GM03348 (cell line): Measurements from ENCODE around the gene ATCAY.
A peak's percentile ranks its signal among the peaks of the same experiment; 100 is the strongest.
"Not testable (repeated sequence)": the region's sequence is repeated elsewhere in the genome, so short reads cannot be mapped to it uniquely, and the experiment has no call there.

ENCODE experiments used
- DNase-seq: peaks from one replicate; pipeline ENCODE4 v3.0.0; 2012; ENCODE audit warnings: low spot score

ATCAY gene

DNA sequence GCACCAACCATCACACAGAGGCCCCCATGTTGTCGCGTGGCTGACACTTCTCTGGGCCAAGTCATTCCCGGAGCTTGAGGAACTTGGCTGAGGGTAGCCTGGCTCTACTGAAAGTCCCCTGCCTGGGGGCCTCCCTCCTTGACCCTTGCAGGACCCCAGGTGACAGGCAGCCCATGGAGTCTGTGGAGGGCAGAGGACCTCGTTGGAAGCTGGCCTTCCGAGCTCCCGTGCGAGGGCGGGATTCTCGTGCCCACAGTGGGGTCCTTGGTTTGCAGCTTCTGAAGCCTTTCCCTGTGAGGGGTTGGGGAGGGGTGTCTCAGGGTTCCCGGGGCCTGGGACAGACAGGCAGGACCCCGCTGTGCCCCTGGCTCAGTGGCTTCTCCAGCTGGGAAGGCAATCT is 68.8 kb downstream of the ATCAY start:
- DNase-seq = no peak

DNA sequence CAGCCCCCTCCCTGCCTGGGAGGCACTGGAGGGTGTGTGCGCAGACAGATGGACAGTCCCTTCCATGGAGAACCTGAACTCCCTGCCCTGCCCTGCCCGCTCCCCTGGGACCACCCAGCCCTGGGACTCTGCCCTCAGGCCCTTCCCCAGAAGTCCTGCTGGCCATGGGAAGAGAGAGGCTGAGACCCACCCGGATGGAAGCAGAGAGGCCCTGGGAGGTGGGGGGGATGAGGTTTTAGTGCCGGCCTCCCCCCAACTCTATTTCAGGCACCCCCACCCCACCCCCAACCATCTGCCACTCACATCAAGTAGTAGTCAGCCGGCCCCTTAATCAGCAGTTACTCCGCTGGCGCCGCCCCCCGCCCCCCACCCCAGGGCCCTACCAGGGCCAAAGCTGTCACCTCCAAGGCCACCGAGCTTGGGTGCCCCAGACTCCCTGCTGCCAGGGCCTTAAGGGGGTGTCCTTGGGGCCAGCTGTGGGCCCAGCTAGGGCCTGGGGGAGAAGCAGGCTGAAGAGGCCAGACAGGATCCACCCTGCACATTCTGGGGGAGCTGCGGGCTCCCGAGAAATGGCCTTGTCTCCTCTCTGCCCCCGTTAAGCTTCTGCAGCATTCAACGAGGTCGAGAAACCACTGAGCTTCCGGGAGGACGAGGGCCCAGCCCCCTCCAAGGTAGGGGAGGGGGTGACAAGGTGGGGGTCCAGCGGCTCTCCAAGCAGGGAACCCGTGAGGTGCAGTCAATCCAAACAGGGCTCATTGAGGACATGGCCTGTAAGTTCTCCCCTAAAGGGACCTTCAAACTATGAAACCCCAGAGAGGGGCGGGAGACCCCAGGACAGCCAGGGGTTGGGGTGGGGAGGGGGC is 69.7 kb downstream of the ATCAY start:
- DNase-seq = no peak

DNA sequence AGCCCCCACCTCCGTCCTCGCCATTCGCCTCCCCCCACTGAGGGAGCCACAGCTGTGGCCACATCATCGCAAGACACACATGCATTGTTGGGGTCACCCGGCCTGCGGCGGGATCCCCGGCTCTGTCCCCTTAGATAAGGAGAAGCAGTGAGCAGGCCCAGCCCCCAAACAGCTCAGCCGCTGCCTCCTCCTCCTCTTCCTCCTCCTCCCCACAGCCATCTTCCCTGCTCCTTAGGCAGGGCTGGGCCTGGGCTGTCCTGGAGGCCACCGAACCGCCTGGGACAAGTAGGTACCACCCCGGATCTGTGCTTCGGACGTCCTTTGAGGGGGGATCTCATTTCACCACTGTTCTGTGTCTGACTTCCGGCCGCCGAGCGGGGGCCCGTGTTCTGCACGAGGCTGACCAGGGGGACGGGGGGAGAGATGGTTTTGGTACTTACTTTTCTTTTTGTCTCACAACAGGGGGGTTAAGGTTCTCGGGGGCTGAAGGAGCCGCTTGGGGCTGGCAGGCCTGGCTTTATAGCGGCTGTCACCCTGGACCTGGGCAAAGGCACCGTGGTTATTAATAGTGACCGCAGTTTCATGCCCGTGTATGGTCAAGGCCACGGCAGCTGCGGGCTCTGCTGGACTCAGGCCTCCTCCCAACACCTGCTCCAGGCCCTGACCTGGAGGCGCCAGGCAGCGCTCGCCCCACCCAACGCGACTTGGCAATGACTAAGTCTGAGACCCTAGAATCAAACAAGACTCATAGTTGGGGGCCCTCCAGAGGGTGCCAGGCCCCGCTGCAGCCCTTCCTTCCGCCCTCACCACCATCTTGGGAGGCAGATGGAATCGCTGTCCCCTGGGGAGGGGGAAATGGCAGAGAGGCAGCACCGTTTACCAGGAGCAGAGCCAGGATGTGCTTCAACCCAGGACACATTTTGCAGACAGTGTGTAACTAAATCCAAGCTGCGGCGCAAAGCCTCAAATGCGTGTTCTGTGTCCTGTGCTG is 70.7 kb downstream of the ATCAY start:
- DNase-seq = no peak

GRCh38 chr19:3952755-3953276 is 72.3 kb downstream of the ATCAY start:
- not testable (repeated sequence) for DNase-seq

DNA sequence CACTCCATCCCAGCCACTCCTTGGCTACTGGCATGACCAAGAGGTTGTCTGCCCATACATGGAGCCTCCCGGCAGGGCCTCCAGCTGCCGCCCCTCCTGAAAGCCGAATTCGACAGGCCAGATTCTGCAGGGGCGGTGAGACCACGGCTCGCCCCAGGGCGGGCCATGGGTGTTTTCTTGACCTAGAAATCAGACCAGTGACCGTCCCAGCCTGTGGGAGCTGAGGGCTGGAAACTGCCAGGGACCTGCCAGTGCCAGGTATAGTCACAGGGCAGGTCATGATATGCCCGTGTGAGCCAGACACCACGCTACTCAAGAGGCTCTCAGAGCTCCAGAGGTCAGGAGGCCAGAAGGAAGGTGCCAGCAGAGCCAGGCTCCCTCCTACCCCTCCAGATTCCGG is 73.6 kb downstream of the ATCAY start:
- no peak for DNase-seq

- not testable (repeated sequence) for DNase-seq
Measured at GRCh38 chr19:3955276-3955675, 74.8 kb downstream of the ATCAY start.

- DNase-seq = no peak
Measured at GRCh38 chr19:3955688-3956087, 75.2 kb downstream of the ATCAY start.

DNA sequence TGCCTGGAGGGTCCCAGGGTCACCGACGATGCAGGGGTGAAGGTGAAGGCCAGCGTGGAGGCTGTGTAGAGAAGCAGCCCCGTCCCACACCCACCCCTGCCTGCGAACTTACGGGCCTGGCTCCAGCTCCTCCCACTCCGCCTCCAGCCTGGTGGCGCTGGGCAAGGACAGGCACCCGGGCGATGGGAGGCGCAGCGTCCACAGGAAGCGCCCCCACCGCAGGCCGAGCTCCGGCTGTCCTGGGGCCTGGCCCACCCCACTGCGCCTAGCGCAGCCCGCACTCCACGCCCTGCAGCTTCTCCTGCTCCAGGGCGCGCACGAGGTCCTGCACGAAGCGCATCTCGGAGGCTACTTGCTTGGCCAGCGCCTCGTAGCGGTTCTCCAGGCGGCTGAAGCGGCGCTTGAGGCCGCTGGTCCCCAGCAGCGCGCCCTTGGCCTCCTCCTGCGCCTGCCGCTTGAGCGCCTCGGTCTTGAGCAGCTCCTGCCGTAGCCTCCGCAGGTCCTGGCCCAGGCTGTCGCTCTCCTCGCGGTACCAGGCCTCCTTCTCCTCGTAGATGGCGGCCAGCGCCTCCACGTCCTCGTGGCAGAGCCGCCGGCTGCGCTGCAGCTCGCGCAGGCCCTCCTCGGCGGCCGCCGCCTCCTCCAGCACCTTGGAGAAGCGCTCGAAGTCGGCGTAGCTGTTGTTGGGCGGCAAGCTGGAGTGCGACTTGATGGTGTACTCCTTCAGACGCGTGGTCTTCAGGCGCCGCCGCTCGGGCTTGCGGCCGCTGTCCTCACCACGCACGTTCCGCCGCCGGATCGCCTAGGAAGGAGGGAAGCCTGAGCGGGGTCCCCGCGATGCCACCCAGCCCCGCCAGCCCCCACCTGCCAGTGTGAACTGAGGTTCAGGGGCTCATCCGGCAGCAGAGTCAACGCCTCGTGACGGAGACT is 78.6 kb downstream of the ATCAY start:
- DNase-seq = no peak

DNA sequence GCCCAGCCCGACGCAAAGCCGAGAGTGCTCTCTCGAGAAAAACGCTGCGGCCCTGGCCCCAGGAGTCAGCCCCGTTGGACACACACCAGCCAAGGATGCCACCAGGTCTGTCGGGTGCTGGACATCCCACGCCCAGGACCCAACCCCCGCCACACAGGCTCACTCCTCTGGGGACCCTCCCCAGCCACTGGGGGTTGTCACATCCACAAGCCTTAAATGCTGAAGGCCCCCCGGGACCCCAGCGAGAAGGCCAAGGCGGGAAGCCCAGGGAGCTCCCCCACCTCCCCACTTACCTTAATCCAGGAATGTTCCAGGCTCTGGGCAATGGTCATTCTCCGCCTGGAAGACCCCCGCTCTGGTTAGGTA is 79.3 kb downstream of the ATCAY start:
- DNase-seq = no peak

DNA sequence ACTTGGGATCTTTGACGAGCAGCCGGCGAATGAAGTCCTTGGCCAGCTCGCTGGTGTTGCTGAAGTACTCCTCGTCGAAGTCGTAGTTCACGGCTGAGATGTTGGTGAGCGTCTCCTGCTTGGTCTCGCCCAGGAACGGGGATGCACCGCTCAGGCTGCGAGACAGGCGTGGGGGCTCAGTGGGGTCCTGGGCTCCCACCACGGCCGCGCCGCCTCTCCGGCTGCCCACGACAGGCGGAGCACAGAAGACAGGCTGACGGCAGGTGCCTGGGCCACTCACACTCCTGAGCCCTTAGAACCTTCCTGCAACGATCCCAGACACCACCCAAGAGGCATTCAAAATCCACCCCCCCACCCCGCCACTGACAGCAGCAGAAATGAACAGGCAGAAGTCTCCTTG is 80.5 kb downstream of the ATCAY start:
- DNase-seq = no peak

DNA sequence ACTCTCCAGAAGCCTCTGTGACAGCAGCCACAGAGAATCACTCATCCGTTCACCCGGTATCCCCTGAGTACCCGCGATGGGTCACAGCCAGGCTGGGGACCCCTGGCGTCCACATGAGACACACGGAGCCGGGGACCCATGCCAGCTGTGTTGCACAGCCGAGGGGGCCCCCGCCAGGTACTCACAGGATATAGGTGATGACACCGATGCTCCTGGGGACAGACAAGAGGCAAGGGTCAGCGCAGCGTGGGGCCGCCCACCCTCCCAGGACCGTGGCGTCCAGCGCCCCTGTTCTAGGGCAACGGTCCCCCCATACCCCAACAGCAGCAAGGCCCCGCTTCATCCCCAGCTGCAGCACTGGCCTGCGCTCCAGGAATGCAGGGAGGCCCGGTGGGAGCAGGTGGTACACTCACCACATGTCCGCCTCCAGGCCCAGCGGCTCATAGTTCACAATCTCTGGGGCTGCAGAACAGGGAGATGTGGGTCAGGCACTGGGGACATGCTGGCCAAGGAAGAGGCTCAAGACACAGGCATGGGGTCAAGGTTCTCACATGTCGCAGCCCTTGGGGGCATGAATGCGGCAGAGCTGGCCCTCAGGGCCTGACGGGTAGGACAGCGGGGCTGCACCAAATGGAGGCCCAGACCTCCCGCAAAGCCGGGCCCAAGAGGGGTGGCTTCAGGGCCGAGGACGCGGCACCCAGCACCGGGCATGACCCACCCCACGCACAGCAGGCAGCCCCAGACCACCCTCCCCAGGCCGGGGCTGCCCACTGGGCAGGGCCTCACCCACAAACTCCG is 83.2 kb downstream of the ATCAY start:
- DNase-seq = no peak

DNA sequence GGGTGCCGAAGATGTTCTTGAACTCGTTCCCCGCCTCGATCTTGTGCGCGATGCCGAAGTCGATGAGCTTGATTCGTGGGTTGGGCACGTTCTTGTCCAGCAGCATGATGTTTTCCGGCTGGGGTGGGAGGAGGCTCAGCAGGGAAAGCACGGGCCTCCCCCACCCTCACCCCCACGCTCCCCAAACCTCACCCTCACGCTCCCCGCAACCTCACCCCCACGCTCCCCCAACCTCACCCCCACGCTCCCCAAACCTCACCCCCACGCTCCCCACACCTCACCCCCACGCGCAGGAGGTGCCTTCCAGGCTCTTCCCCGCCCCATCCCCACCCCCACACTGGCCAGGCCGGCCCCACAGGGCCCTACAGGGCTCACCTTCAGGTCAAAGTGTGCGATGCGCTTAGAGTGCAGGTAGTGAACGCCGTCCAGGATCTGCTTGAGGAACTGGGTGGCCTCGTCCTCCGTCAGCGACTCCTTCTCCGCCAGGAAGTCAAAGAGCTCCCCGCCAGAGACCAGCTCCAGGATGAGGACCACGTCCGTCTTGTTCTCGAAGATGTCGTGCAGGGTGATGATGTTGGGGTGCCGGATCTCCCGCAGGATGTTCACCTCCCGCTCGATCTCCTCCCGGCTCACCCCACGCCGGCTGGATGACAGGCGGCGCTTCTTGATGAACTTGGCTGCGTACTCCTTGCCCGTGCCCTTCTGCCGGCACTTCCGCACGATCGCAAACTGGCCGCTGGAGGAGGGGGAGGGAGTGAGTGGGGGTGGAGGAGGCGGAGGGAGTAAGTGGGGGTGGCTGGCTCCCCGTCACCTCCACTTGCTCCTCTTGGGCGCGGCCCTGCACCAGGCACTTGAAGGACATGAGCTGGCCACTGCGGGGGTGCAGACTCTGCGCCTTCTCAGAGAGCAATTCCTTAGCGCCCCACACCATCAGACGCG is 84.0 kb downstream of the ATCAY start:
- DNase-seq = no peak

GRCh38 chr19:3966051-3967017 is 85.8 kb downstream of the ATCAY start:
- no peak for DNase-seq

- DNase-seq = not testable (repeated sequence)
Measured at GRCh38 chr19:3967983-3968382, 87.5 kb downstream of the ATCAY start.

DNA sequence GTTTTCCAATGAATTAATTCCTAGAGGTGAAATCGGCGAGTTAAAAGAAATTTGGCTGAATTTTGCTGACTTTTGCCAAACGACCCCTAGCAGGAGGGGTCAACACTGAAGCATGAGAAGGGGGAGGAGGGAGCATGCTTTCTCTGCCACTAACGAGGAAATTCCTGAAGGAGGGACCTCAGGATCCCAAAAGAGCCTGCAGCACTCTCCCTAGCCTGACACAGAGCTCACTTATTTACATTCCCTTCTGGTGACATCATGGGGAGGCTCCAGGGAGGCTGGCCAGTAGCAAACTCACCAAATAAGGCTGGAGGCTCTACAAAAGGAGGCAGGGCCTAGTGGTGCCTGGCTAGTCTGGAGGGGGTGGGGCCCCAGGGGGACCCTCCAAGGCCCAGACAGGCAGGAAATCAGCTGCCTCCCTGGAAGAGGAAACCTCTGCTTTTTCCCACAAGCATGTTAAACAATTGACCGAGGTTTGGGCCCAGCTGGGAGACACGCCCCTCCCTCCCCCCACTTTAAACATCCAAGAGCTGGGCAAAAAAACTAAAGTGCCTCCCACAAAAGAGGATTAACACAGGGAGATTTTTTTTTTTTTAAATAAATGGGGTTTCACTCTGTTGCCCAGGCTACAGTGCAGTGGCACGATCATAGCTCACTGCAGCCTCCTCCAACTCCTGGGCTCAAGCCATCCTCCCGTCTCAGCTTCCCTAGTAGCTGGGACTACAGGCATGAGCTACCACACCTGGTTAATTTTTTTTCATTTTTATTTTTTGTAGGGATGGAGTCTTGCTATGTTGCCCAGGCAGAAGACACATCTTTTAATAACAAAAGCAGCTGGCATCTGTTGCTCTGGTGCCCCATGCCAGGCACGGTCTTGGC is 88.3 kb downstream of the ATCAY start:
- peak; percentile 96 for DNase-seq

DNA sequence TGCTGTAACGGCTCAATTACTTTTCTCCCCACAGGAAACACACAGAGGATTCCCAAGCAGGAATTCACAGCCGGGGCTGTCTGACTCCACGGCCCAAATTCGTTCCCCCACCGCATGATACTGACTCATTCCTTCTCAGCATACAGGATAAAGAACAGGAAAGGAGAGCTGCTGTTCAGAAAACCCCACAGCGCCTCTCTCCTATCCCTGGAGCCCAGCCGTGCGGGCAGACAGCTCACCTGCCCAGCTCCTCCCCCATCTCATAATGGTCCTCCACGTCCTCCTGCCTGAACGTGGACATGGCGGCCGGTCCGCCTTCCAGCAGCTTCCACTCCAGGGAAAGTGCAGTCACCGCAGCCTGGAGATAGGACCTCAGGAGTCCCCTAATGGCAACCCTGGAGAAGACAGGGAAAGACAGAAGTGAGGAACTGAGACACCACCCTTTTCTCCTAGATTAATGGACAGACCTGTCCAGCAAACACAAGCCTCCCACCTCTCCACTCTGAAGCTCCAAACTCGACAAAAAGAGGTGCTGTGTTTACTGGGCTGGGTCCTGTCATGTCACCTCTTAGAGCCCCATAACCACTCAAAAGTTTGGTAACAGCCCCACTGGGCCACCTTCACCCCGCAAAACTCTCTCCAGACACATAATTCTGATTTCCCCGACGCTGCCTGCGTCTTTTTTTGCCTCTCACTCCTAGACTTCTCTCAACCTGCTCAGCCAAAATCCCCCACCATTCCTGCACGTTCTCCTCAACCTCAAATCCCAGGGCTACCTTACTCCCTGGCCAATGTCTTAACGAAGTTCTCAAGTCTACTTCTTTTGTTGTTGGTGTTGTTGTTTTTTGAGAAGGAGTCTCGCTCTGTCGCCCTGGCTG is 89.2 kb downstream of the ATCAY start:
- peak; percentile 60 for DNase-seq
